Retina (tissue), 1 donor: Measurements from ENCODE around the gene CEACAM19.
"Not testable (repeated sequence)": the region's sequence is repeated elsewhere in the genome, so short reads cannot be mapped to it uniquely, and the experiment has no call there.

Experiments used
- DNase-seq: peaks from one replicate; pipeline ENCODE4 v3.0.0-alpha.2; 2016

The CEACAM19 gene

GRCh38 chr19:44703336-44704078 lies 32.2 kb downstream of the CEACAM19 start:
- DNase-seq: no peak

- no peak for DNase-seq
Measured at GRCh38 chr19:44704982-44705381, 33.7 kb downstream of the CEACAM19 start.

GRCh38 chr19:44705502-44706010 lies 34.3 kb downstream of the CEACAM19 start:
- no peak for DNase-seq

DNA sequence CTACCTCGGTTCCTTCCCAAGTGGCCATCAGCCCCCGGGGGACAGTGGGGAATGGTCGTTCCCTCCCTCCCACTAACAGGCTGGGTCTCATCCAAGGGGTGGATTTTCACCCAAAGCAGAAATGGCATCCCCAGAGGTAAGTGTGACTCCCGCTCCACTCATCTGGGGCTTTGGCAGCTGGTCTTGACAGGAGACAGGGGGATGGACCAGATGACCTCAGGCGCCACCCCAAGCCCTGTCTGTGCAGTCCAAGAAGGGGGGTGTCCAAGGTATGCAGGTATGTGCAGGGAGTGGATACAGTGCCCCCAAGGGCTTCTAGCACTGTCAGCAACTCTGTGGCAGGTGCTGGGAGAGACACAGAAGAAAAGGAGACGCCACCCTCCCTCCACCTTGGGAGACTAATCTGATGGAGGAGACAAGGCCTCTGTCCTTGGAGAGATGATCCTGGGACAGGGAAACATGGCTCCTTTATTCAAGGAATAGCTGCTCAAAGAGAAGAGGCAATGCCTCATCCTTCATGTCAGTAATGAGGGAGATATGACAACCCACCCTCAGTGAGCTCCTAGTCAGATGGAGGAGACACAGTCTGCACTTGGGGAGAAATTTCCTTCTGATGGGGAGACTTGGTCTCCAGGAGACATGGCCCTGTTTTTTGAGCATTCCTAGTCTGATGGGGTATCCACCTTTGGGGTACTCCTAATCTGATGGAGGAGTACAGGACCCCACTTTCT lies 35.4 kb downstream of the CEACAM19 start:
- DNase-seq: no peak

DNA sequence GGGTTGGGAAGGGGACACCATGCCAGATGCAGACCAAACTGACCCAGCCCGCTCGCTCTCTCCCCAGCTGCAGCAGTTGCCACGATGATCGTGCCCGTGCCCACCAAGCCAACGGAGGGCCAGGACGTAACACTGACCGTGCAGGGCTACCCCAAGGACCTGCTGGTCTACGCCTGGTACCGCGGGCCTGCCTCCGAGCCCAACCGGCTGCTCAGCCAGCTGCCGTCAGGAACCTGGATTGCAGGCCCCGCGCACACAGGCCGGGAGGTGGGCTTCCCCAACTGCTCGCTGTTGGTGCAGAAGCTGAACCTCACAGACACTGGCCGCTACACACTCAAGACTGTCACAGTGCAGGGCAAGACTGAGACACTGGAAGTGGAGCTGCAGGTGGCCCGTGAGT lies 36.5 kb downstream of the CEACAM19 start:
- no peak for DNase-seq

DNA sequence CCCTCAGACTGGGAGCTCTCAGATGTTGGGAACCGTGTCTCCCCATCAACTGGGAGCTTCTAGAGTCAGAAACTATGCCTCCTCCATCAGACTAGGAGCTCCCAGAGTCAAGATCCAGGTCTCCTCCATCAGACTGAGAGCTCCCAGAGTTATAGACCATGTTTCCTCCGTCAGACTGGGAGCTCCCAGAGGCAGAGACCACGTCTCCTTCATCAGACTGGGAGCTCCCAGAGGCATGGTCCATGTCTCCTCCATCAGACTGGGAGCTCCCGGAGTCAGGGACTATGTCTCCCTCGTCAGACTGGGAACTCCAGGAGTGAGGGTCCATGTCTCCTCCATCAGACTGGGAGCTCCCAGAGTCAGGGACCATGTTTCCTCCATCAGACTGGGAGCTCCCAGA lies 37.7 kb downstream of the CEACAM19 start:
- DNase-seq: no peak

DNA sequence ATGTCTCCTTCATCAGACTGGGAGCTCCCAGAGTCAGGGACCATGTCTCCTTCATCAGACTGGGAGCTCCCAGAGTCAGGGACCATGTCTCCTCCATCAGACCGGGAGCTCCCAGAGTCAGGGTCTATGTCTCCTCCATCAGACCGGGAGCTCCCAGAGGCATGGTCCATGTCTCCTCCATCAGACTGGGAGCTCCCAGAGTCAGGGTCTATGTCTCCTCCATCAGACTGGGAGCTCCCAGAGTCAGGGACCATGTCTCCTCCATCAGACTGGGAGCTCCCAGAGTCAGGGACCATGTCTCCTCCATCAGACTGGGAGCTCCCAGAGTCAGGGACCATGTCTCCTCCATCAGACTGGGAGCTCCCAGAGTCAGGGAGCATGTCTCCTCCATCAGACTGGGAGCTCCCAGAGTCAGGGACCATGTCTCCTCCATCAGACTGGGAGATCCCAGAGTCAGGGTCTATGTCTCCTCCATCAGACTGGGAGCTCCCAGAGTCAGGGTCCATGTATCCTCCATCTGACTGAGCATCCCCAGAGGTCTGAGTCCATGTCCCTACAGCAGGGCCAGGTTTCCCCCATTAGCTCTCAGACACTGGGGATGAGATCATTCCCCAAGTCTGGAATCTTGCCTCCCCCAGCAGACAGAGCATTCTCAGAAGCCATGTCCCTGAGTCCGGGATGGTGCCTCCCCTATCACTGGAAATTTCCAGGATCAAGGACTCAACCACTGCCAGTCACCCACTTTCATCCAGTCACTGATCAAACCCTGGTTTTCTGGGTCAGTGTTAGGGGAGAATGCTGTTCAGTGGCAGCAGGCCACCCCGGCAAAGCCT lies 38.4 kb downstream of the CEACAM19 start:
- not testable (repeated sequence) for DNase-seq

- no peak for DNase-seq
Measured at GRCh38 chr19:44710483-44710882, 39.2 kb downstream of the CEACAM19 start.

DNA sequence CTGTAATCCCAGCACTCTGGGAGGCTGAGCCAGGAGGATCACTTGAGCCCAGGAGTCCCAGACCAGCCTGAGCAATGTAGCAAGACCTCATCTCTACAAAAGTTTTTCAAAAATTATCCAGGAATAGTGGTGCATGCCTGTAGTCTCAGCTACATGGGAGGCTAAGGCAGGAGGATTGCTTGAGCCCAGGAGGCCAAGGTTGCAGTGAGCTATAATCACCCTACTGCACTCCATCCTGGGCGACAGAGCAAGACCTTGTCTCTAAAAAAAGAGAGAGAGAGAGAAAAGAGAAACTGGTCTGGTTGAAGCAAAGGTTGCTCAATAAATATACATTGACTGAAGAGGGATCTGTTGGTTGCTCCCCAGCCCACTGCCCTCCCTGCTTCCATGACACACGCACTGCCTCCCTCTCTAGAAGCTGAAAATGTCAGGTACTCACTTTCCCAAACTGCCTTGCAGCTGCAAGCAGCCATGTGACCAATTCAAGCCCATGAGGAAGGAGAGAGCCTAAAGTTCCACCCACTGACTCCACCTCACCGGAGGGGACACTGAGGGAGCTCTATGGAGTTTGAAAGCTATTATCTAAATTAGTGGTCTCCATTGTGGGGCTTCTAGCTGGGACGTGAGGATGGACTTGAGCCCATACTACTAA lies 41.7 kb downstream of the CEACAM19 start:
- no peak for DNase-seq

- no peak for DNase-seq
Measured at GRCh38 chr19:44714597-44715169, 43.4 kb downstream of the CEACAM19 start.

- no peak for DNase-seq
Measured at GRCh38 chr19:44717603-44718002, 46.3 kb downstream of the CEACAM19 start.

GRCh38 chr19:44718441-44719261 lies 47.4 kb downstream of the CEACAM19 start:
- DNase-seq: peak; percentile 40

- no peak for DNase-seq
Measured at GRCh38 chr19:44719262-44719701, 48.0 kb downstream of the CEACAM19 start.

GRCh38 chr19:44720396-44720795 lies 49.1 kb downstream of the CEACAM19 start:
- DNase-seq: not testable (repeated sequence)

- no peak for DNase-seq
Measured at GRCh38 chr19:44720945-44721344, 49.7 kb downstream of the CEACAM19 start.

DNA sequence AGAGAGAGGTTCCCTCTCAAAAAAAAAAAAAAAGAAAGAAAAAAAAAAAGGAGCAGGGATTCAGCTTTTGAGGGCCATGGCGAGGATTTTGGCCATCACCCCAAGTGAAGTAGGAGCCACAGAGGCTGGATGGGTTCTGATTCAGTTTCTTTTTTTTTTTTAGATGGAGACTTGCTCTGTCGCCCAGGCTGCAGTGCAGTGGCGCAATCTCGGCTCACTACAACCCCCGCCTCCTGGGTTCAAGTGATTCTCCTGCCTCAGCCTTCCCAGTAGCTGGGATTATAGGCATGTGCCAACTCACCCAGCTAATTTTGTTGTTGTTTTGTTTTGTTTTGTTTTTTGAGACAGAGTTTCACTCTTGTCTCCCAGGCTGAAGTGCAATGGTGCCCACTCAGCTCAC lies 50.1 kb downstream of the CEACAM19 start:
- DNase-seq: not testable (repeated sequence)

- DNase-seq: no peak
Measured at GRCh38 chr19:44722131-44723121, 51.1 kb downstream of the CEACAM19 start.

DNA sequence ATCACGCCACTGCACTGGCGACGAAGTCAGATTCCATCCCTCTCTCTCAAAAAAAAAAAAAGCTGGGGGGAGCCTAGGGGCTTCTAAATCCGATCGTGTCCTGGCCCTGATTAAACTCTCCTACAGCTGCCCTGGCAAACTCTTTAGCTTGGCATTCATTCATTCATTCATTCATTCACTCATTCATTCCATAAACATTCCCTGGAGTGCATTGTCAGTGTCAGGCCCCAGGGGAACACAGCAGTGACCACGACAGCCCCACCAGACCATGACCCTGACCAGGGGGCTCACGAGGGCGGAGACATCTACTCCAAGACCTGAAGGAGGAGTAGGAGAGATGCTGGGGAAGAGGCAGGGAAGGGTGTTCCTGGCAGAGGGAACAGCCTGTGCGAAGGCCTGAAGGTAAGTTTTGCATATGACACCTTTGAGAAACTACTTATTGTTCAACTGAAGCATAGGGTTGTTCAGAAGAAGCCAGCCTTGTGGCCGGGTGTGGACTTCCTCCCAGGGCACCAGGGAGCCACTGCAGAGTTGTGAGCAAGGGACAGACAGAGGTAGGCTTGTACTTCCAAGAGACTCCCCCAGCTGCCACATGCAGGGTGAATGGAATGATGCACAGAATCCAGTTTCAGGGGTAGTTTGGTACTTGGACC lies 52.1 kb downstream of the CEACAM19 start:
- DNase-seq: peak; percentile 34

GRCh38 chr19:44723952-44724319 lies 52.7 kb downstream of the CEACAM19 start:
- DNase-seq: peak; percentile 86

DNA sequence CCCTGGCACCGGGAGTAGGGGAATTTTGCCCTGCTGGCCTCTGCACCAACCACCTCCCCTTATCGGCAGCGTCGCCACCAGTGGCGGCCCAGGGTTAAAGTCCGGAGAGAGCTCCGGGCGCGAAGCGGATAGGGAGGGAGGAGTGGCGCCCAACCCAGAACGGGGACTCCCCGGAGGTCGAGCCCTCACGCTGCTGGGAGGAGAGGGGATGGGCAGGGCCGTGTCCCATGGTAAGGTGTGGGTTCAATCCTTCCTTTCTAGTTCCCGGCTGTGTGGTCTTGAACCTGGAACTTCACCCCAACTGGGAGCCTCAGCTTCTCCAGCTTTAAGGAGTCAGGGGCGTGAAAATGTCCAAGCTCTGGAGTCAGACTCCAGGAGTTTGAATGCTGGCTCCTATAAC lies 54.0 kb downstream of the CEACAM19 start:
- no peak for DNase-seq
